HG03432 (cell line): ENCODE results near the gene AZIN2.
"Not testable (repeated sequence)": the region's sequence is repeated elsewhere in the genome, so short reads cannot be mapped to it uniquely, and the experiment has no call there.

Source experiments
- ATAC-seq: cut with Tn5 transposase; IDR thresholded peaks from one replicate; pipeline ENCODE4 v1.9.1; 2021; ENCODE audit warnings: mild to moderate bottlenecking, moderate library complexity; ENCODE audit not compliant: unreplicated experiment

The AZIN2 gene

GRCh38 chr1:33056426-33056825 lies 24.5 kb upstream of the AZIN2 start:
- no peak for ATAC-seq

- no peak for ATAC-seq
These were observed 23.9 kb upstream of the AZIN2 start for GRCh38 chr1:33057095-33057494.

GRCh38 chr1:33060579-33061083 lies 20.3 kb upstream of the AZIN2 start:
- ATAC-seq = no peak

- no peak for ATAC-seq
These were observed 19.1 kb upstream of the AZIN2 start for GRCh38 chr1:33061834-33062233.

- ATAC-seq = not testable (repeated sequence)
These were observed 16.7 kb upstream of the AZIN2 start for GRCh38 chr1:33064284-33064683.

- no peak for ATAC-seq
These were observed 15.7 kb upstream of the AZIN2 start for GRCh38 chr1:33065301-33065700.

GRCh38 chr1:33066477-33066876 lies 14.5 kb upstream of the AZIN2 start:
- not testable (repeated sequence) for ATAC-seq

- not testable (repeated sequence) for ATAC-seq
These were observed 12.8 kb upstream of the AZIN2 start for GRCh38 chr1:33068108-33068507.

- no peak for ATAC-seq
These were observed 10.3 kb upstream of the AZIN2 start for GRCh38 chr1:33070628-33071027.

- ATAC-seq = no peak
These were observed 8.2 kb upstream of the AZIN2 start for GRCh38 chr1:33072707-33073106.

GRCh38 chr1:33074193-33074945 lies 6.6 kb upstream of the AZIN2 start:
- ATAC-seq = no peak

- ATAC-seq = no peak
These were observed 2.8 kb upstream of the AZIN2 start for GRCh38 chr1:33078030-33078591.

GRCh38 chr1:33080373-33080772 lies 580 bp upstream of the AZIN2 start:
- ATAC-seq = no peak

GRCh38 chr1:33081554-33082305 lies 777 bp downstream of the AZIN2 start:
- no peak for ATAC-seq

GRCh38 chr1:33082575-33083108 lies 1.7 kb downstream of the AZIN2 start:
- no peak for ATAC-seq

GRCh38 chr1:33085332-33085731 lies 4.4 kb downstream of the AZIN2 start:
- ATAC-seq = no peak

GRCh38 chr1:33086384-33086850 lies 5.5 kb downstream of the AZIN2 start:
- no peak for ATAC-seq

- no peak for ATAC-seq
These were observed 6.7 kb downstream of the AZIN2 start for GRCh38 chr1:33087677-33088076.

- no peak for ATAC-seq
These were observed 7.4 kb downstream of the AZIN2 start for GRCh38 chr1:33088119-33088906.

- ATAC-seq = no peak
These were observed 8.5 kb downstream of the AZIN2 start for GRCh38 chr1:33089457-33089856.

- no peak for ATAC-seq
These were observed 11.5 kb downstream of the AZIN2 start for GRCh38 chr1:33092438-33092837.
